NCI-H748 (cell line): ENCODE results near the gene STRN3.
"Not testable (repeated sequence)": the region's sequence is repeated elsewhere in the genome, so short reads cannot be mapped to it uniquely, and the experiment has no call there.

Experiments
- DNase-seq: peaks from one replicate; lab custom pipeline; 2025; ENCODE audit not compliant: unreplicated experiment; lab: John Stamatoyannopoulos, UW

Gene STRN3, protein sequence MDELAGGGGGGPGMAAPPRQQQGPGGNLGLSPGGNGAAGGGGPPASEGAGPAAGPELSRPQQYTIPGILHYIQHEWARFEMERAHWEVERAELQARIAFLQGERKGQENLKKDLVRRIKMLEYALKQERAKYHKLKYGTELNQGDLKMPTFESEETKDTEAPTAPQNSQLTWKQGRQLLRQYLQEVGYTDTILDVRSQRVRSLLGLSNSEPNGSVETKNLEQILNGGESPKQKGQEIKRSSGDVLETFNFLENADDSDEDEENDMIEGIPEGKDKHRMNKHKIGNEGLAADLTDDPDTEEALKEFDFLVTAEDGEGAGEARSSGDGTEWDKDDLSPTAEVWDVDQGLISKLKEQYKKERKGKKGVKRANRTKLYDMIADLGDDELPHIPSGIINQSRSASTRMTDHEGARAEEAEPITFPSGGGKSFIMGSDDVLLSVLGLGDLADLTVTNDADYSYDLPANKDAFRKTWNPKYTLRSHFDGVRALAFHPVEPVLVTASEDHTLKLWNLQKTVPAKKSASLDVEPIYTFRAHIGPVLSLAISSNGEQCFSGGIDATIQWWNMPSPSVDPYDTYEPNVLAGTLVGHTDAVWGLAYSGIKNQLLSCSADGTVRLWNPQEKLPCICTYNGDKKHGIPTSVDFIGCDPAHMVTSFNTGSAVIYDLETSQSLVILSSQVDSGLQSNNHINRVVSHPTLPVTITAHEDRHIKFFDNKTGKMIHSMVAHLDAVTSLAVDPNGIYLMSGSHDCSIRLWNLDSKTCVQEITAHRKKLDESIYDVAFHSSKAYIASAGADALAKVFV

GRCh38 chr14:31026077-31026449 is at the start of gene STRN3:
TSS of gene STRN3 (minus strand) at chr14:31026379. CDS start at chr14:31026185, 194 bp downstream.
- no peak for DNase-seq

DNA sequence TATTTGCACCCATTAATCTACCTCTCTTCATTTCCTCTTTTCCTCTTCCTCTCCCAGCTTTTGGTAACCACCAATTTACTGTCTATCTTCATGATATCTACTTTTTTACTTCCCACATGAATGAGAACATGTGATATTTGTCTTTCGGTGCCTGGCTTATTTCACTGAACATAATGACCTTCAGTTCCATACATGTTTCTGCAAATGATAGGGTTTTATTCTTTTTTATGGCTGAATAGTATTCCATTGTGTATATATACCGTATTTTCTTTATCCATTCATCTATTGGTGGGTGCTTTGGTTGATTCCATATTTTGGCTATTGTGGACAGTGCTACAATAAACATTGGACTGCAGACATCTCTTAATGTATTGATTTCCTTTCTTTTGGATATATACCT is 49.0 kb upstream of the STRN3 start:
- DNase-seq = no peak

DNA sequence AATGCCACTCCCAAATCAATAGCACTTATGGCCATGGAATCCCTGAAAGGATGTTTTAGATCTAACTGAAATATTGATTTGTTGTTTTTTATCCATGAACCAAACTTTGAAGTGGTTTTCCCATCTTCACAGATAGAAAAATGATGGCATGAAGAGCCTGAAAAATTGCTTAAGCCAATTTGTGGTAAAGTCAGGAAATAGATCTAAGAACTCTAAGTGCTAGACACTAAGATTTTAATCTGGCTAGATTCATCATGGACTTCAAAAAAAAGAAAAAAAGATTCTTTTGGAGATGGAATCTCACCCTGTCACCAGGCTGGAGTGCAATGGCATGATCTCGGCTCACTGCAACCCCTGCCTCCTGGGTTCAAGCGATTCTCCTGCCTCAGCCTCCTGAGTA is 45.0 kb upstream of the STRN3 start:
- no peak for DNase-seq

- no peak for DNase-seq
Observed at GRCh38 chr14:31070431-31070830, 44.3 kb upstream of the STRN3 start.

DNA sequence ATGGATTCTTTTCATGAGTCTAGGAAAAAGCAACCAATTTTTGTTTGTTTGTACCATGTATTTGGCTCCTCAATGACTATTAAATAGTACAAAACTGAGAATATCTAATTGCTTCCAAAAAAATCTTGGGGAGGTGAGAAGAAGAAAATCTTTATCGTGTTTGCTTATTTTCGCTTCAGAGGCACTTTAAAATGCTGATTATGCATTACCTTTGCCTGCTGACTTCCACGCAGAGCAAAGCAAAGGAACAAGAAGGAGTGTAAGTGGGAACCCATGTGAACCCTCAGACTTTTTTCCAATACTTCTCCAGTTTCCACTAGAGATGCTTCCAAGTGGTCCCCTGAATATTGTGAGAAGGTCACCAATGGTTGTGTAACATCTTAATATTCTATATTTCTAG is 43.2 kb upstream of the STRN3 start:
- no peak for DNase-seq

GRCh38 chr14:31068235-31068634 is 42.1 kb upstream of the STRN3 start:
- DNase-seq = no peak

DNA sequence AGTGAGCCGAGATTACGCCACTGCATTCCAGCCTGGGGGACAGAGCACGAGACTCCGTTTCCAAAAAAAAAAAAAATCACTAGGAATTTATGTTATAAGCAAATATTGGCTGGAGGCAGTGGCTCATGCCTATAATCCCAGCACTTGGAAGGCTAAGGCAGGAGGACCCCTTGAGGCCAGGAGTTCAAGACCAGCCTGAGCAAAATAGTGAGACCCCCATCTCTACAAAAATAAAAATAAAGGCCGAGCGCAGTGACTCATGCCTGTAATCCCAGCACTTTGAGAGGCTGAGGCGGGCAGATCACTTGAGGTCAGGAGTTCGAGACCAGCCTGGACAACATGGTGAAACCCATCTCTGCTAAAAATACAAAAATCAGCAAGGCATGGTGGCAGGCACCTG is 36.7 kb upstream of the STRN3 start:
- DNase-seq = not testable (repeated sequence)

DNA sequence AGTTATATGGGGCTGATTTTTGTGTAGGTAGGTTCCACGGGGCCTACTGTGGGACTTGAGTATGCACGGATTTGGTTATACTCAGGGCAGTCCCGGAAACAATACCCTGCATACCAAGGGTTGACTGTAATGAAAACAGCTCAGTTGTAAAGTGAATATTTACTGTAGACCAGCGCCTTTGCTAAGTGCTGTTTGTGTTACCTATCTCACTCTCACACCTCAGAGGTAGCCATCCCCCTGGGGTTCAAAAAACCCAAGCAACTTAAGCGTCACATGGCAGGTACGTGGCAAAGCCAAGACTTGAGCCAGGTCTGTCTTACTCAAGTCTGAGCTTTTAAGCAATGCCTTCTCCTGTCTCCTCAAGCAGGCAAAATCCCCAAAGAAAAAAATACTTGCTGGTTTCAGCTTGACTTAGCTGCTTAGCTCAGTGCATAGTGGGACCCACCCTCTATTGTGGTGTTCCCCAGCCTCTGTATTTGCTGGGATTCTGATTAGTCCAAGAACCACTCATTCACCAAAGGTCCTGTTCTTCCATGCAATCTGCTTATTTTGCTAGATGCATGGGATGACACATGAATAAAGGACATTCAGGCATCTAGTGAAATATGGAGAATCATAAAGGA is 34.2 kb upstream of the STRN3 start:
- DNase-seq = no peak

DNA sequence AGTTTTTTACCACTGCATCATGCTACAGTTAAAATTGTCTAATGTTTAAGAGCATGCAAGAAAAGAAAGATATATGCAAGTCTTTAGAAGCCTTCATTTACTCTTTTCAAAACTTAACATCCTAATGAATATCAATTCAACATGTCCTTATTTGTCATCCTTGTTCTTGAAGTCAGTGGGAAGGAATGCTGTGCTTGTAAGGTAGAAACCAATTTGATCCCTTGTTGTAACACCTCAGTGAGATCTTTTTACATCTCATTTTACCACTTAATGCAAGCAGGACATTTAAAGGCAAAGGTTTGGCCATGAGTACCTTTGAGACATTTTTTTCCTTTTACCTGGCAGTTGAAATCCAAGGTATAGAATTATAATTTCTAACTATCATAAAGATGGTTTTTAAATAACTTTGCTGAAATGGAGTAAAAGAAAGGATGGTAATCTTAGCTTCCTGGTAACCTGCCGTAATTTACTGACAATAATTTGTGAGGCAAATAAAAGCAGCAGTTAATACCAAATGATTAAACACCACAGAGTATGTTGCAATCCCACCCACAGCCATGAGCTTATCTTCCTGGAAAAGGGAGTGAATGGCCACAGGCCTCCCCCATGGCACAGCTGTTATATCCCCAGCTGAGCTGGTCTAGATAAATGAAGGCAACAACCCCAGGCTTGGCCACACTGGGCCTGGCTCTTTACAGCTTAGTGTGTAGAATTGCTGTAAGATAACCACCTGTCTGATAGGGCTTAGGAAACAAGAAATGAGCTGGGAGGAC is 33.2 kb upstream of the STRN3 start:
- no peak for DNase-seq

GRCh38 chr14:31057701-31058364 is 31.7 kb upstream of the STRN3 start:
- no peak for DNase-seq

DNA sequence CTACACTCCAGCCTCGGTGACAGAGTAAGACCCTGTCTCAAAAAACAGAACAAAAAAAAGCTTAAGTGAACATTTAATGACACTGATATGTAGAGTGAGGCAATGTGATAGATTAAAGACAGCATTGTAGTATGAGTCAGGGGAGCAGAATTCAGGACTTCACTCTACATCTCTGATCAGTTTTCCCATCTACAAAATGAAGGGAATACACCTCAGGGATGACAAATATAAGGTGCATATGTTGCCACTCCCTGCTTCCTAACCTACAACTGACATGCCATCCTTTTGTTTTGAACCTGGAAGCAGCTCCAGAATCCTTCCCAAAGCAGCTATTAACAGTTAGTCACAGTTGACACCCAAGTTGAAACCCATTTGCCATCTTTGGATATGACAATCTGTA is 30.9 kb upstream of the STRN3 start:
- no peak for DNase-seq

DNA sequence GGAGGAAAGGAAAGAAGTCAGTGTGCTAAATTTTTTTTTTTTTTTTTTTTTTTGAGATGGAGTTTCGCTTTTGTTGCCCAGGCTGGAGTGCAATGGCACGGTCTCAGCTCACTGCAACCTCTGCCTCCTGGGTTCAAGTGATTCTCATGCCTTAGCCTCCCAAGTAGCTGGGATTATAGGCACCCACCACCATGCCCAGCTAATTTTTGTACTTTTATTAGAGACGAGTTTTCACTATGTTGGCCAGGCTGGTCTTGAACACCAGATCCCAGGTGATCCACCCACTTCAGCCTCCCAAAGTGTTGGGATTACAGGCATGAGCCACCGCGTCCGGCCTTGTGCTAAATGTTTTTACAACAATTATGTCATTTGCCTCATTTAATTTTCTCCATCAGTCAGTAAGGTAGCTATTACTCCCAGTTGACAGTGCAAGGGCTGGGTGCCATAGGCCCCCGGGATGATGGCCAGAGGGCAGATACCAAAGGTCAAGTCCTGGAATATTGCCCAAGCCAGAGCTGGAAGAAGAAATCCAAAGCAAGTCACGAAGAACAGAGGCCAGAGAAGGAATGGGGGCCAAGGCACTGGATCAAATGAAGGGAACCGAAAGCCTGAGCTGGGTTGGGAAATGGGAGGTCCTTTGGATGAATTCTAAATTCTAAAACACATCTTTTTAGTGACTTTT is 26.9 kb upstream of the STRN3 start:
- DNase-seq = not testable (repeated sequence)

- no peak for DNase-seq
Observed at GRCh38 chr14:31051511-31051910, 25.3 kb upstream of the STRN3 start.

- DNase-seq = no peak
Observed at GRCh38 chr14:31051023-31051422, 24.8 kb upstream of the STRN3 start.

- DNase-seq = no peak
Observed at GRCh38 chr14:31047503-31047902, 21.3 kb upstream of the STRN3 start.

DNA sequence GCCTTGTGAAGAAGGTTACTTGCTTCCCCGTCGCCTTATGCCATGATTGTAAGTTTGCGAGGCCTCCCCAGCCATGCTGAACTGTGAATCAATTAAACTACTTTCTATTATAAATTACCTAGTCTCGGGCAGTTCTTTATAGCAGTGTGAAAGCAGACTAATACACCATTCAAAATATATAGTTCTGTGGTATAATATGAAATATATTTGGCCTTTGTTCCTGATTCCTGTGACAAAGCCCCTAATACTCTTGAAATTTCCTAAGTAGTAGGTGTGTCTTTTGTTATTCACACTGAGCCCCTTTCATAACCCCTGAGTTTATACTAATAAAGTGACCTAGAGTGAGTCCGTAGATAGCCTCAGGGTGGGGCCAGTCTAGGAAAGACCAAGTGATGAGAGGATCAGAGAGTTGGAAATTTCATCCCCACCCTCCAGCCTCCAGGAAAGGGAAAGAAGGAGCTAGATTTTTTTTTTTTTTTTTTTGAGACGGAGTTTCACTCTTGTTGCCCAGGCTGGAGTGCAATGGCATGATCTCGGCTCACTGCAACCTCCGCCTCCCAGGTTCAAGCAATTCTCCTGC is 19.4 kb upstream of the STRN3 start:
- DNase-seq = no peak

- no peak for DNase-seq
Observed at GRCh38 chr14:31043379-31043778, 17.2 kb upstream of the STRN3 start.

DNA sequence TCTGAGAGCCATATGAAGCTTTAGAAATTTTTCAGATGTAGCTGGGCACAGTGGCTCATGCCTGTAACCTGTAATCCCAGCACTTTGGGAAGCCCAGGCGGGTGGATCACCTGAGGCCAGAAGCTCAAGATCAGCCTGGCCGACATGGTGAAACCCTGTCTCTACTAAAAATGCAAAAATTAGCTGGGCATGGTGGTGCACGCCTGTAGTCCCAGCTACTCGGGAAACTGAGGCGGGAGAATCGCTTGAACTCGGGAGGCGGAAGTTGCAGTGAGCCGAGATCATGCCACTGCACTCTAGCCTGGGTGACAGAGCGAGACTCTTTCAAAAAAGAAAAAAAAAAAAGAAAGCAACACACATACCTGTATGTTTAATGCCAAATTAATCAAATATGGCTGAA is 16.7 kb upstream of the STRN3 start:
- not testable (repeated sequence) for DNase-seq

DNA sequence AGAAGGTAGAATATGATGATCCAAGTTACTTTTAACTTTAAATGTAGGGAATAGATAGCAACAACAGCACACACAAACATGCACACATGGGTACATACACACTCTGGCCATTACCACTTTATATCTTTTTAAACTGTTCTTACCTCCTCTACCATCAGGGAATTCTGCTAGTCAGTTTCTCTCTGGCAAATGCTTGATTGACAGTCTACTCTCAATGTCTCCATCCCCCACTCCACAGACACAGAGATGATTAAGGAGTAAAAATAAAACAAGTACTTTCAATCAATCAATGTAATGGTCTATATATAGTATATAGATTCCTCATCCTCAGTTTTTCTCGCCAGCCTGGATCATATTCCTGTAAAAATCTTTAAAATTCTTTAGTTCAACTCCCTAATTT is 16.1 kb upstream of the STRN3 start:
- DNase-seq = no peak
